ENCODE data around the gene FXYD4.
"Not testable (repeated sequence)": the region's sequence is repeated elsewhere in the genome, so short reads cannot be mapped to it uniquely, and the experiment has no call there.

FXYD4 gene

GRCh38 chr10:43371418-43371817 is at the start of gene FXYD4:
Gene FXYD4, plus strand, starts transcription at chr10:43371636. Its CDS starts 2,111 bp downstream, at chr10:43373747.
- no peak for DNase-seq

- no peak for DNase-seq
Measured at GRCh38 chr10:43322331-43322730, 49.1 kb upstream of the FXYD4 start.

GRCh38 chr10:43322769-43323168 is 48.7 kb upstream of the FXYD4 start:
- peak; percentile 93 for DNase-seq

GRCh38 chr10:43323245-43323644 is 48.2 kb upstream of the FXYD4 start:
- no peak for DNase-seq

- DNase-seq: no peak
Measured at GRCh38 chr10:43324876-43325275, 46.6 kb upstream of the FXYD4 start.

- no peak for DNase-seq
Measured at GRCh38 chr10:43327171-43327570, 44.3 kb upstream of the FXYD4 start.

- DNase-seq: no peak
Measured at GRCh38 chr10:43327986-43328385, 43.5 kb upstream of the FXYD4 start.

GRCh38 chr10:43328810-43329209 is 42.6 kb upstream of the FXYD4 start:
- DNase-seq: not testable (repeated sequence)

- not testable (repeated sequence) for DNase-seq
Measured at GRCh38 chr10:43329246-43329885, 42.1 kb upstream of the FXYD4 start.

GRCh38 chr10:43330049-43330823 is 41.2 kb upstream of the FXYD4 start:
- DNase-seq: not testable (repeated sequence)

GRCh38 chr10:43330824-43331127 is 40.7 kb upstream of the FXYD4 start:
- DNase-seq: not testable (repeated sequence)

GRCh38 chr10:43333653-43334052 is 37.8 kb upstream of the FXYD4 start:
- peak; percentile 16 for DNase-seq

GRCh38 chr10:43336061-43336460 is 35.4 kb upstream of the FXYD4 start:
- DNase-seq: no peak

- DNase-seq: no peak
Measured at GRCh38 chr10:43336641-43337318, 34.7 kb upstream of the FXYD4 start.

- not testable (repeated sequence) for DNase-seq
Measured at GRCh38 chr10:43337536-43337935, 33.9 kb upstream of the FXYD4 start.

GRCh38 chr10:43338117-43338516 is 33.3 kb upstream of the FXYD4 start:
- no peak for DNase-seq

- DNase-seq: no peak
Measured at GRCh38 chr10:43339136-43339535, 32.3 kb upstream of the FXYD4 start.

- DNase-seq: no peak
Measured at GRCh38 chr10:43340101-43340500, 31.3 kb upstream of the FXYD4 start.

GRCh38 chr10:43340619-43341018 is 30.8 kb upstream of the FXYD4 start:
- no peak for DNase-seq

GRCh38 chr10:43341450-43341849 is 30.0 kb upstream of the FXYD4 start:
- DNase-seq: no peak

- DNase-seq: no peak
Measured at GRCh38 chr10:43342279-43343125, 28.9 kb upstream of the FXYD4 start.

GRCh38 chr10:43343126-43343525 is 28.3 kb upstream of the FXYD4 start:
- DNase-seq: no peak

GRCh38 chr10:43344051-43344450 is 27.4 kb upstream of the FXYD4 start:
- no peak for DNase-seq

Data from activated CD4-positive, alpha-beta T cell treated with anti-CD3 and anti-CD28 coated beads for 48 hours (primary cell).